GM20000 (cell line): ENCODE data around the gene PAWR.

Source experiments
- DNase-seq: peaks from one replicate; pipeline ENCODE4 v3.0.0; 2012; ENCODE audit warnings: low spot score
- CTCF ChIP-seq: IDR thresholded peaks from 2 replicates; pipeline ENCODE4 v1.5.1; 2012; ENCODE audit warnings: mild to moderate bottlenecking, control low read depth; ENCODE audit errors: extremely low read depth, missing control alignments

Gene PAWR

DNA sequence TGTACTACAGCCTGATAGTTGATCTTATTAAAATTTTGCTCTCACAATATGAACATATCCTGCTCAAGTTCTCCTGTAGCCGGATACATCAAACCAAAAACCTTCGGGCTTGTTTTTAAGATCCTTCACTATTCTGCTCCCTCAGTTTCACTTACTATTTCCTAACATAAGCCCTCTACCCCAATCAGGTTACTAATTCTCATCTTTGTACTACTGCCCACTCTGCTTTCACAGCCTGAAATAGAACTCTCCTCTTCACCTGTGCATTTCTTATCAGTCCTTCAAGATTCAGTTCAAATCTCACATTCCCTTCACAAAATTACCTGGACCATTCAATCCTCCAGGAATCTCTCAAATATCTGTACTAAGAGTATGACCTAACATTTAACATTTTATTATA lies 14.2 kb downstream of the PAWR start:
- TF ChIP-seq CTCF: no peak
- DNase-seq: no peak

- no peak for DNase-seq
- no peak for TF ChIP-seq CTCF
Observed at GRCh38 chr12:79674629-79675028, 16.1 kb downstream of the PAWR start.

DNA sequence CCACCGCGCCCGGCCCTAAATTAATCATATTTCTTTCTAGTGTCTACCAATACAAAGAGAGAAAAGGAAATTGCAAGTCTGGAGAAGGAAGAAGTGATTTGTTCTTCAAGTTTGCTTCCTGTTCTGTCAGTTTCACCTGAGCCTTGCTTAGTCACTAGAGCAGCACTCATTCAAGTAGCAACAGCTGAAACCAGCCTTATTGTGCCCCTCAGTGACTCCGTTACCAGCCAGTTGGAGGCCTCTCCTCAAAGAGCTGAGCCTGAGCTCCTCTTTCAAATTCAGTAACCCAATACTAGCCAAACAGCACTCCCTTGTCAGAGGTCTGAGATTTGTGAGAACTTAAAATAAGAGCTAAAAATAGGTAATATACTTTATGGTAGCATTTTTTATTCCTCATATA lies 17.4 kb downstream of the PAWR start:
- DNase-seq: no peak
- TF ChIP-seq CTCF: no peak

- no peak for TF ChIP-seq CTCF
- DNase-seq: no peak
Observed at GRCh38 chr12:79668113-79668512, 22.7 kb downstream of the PAWR start.

DNA sequence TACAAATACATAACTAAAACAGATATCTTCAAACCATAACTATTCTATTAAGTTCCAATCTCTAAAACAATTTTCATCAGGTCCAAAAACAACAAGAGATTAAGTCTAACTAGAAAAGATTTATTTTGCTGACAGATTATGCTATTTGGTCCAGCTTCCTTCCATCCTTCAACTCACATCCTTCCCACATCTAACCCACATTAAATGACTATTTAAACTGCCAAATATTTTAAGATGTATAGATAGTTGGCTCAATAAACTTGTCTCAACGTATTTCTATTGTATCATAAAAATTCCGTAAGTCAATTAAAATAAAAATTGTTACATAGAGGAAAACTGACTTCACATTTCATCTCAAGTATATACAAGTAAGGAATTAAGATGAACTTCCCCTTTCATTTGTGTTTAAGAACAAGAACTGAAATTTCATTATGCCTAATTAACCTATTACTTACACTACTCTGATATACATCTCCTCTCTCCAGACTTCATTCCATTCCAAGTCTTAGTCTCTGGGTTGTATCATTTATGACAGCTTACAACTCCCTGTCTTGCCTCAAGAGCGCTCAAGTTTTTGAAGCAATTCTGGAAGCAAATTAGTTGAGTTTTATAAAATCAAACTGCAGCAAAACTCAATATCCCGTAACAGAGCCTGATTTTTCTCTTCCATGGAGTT lies 25.4 kb downstream of the PAWR start:
- DNase-seq: no peak
- no peak for TF ChIP-seq CTCF

- DNase-seq: no peak
- no peak for TF ChIP-seq CTCF
Observed at GRCh38 chr12:79664518-79664917, 26.2 kb downstream of the PAWR start.

- no peak for TF ChIP-seq CTCF
- DNase-seq: no peak
Observed at GRCh38 chr12:79662046-79662811, 28.5 kb downstream of the PAWR start.
